Cardiac muscle cell (in vitro differentiated cells and primary cell): ENCODE results near the gene RNU1-4. TPM values are rescaled to one million over a fixed set of nuclear protein-coding genes. Genes with fewer than 3 reads are reported as not detected.
"Not testable (repeated sequence)": the region's sequence is repeated elsewhere in the genome, so short reads cannot be mapped to it uniquely, and the experiment has no call there.

Experiments used
- DNase-seq, 2 donors: peaks; one replicate each; pipeline versions ENCODE4 v3.0.0 to v3.0.0-alpha.2; 2010 to 2017; ENCODE audit warnings: low read depth in 1 of 2, low spot score in 1 of 2
- H3K27ac ChIP-seq: fragments of 200-600 bp; sonication (generic); 2 replicates; pipeline ENCODE4 v1.5.1; 2016
- H3K27me3 ChIP-seq: fragments of 200-600 bp; sonication (generic); 2 replicates; pipeline ENCODE4 v1.6.0; 2016; ENCODE audit warnings: control low read depth
- H3K36me3 ChIP-seq: fragments of 200-600 bp; sonication (generic); 2 replicates; pipeline ENCODE4 v1.5.1; 2016; ENCODE audit warnings: control low read depth
- H3K4me1 ChIP-seq: fragments of 200-600 bp; sonication (generic); 2 replicates; pipeline ENCODE4 v1.8.1; 2017; ENCODE audit warnings: low read depth, mild to moderate bottlenecking, mixed run types
- H3K4me3 ChIP-seq: fragments of 200-600 bp; sonication (generic); 2 replicates; pipeline ENCODE4 v1.5.1; 2016; ENCODE audit warnings: mild to moderate bottlenecking
- H3K9me3 ChIP-seq: fragments of 200-600 bp; sonication (generic); 2 replicates; pipeline ENCODE4 v1.5.1; 2017; ENCODE audit warnings: low read depth, mild to moderate bottlenecking, control low read depth
- CTCF ChIP-seq: IDR thresholded peaks from 2 replicates; pipeline ENCODE4 v1.5.1; 2012; ENCODE audit warnings: low read depth, mild to moderate bottlenecking, low read length
- polyA plus RNA-seq: library from polyadenylated mRNA; unstranded; fragments of >200 nt; fragmentation: Nextera tagmentation; extraction: Ambion mirVana; gene quantifications from 2 replicates; pipeline ENCODE4 v1.2.1, GENCODE V29; 2016
- total RNA-seq: library from RNA; depleted of rRNA; stranded (reverse); fragments of >200 nt; gene quantifications from 2 replicates; pipeline ENCODE4 v1.2.3, GENCODE V29; 2016

RNU1-4 gene
- total and polyA plus RNA-seq, 2 experiments from 2014 or later, result under 0.01 TPM; not detected in 1

GRCh38 chr1:16712984-16713383 lies 27.3 kb upstream of the RNU1-4 start:
- DNase-seq, H3K27me3 ChIP-seq, H3K36me3 ChIP-seq, H3K9me3 ChIP-seq, H3K27ac ChIP-seq, H3K4me1 ChIP-seq, H3K4me3 ChIP-seq: not testable (repeated sequence)

- not testable (repeated sequence) for H3K4me1 ChIP-seq, H3K27me3 ChIP-seq, H3K36me3 ChIP-seq, H3K27ac ChIP-seq, H3K4me3 ChIP-seq, H3K9me3 ChIP-seq, DNase-seq
Observed at GRCh38 chr1:16713480-16713879, 26.8 kb upstream of the RNU1-4 start.

- H3K4me1 ChIP-seq, result peaks cover 8% of the 10 kb centered on the region
- H3K9me3 ChIP-seq, result no peaks in the 10 kb centered on the region
- no peak for TF ChIP-seq CTCF
- DNase-seq, result no peak
- no peak overlapping the region for H3K4me3 ChIP-seq
- no peak overlapping the region for H3K27ac ChIP-seq
- no peaks in the 10 kb centered on the region for H3K36me3 ChIP-seq
- H3K27me3 ChIP-seq, result no peaks in the 10 kb centered on the region
Observed at GRCh38 chr1:16716691-16717335, 23.5 kb upstream of the RNU1-4 start.

- TF ChIP-seq CTCF, result no peak
- no peaks in the 10 kb centered on the region for H3K9me3 ChIP-seq
- H3K4me1 ChIP-seq, result peaks cover 8% of the 10 kb centered on the region
- H3K27me3 ChIP-seq, result no peaks in the 10 kb centered on the region
- H3K36me3 ChIP-seq, result no peaks in the 10 kb centered on the region
- peak overlapping the region; percentile 53 for H3K27ac ChIP-seq
- no peak overlapping the region for H3K4me3 ChIP-seq
- peak in 1 of 2 donors; percentile 63 for DNase-seq
Observed at GRCh38 chr1:16717336-16718098, 22.8 kb upstream of the RNU1-4 start.

GRCh38 chr1:16718099-16718907 lies 22.0 kb upstream of the RNU1-4 start:
- H3K27ac ChIP-seq, H3K9me3 ChIP-seq, H3K27me3 ChIP-seq, H3K4me3 ChIP-seq, H3K36me3 ChIP-seq, DNase-seq, H3K4me1 ChIP-seq: not testable (repeated sequence)

- no peak overlapping the region for H3K4me3 ChIP-seq
- H3K9me3 ChIP-seq, result no peaks in the 10 kb centered on the region
- no peak for TF ChIP-seq CTCF
- peaks cover 8% of the 10 kb centered on the region for H3K4me1 ChIP-seq
- H3K27ac ChIP-seq, result no peak overlapping the region
- no peak for DNase-seq
- no peaks in the 10 kb centered on the region for H3K27me3 ChIP-seq
- H3K36me3 ChIP-seq, result no peaks in the 10 kb centered on the region
Observed at GRCh38 chr1:16718908-16719533, 21.3 kb upstream of the RNU1-4 start.
